Kasumi-1 (cell line): ENCODE data around the gene ZNF616.

Source experiments
- DNase-seq, 2 experiments: peaks; one replicate each; lab custom pipeline; 2025; lab: John Stamatoyannopoulos, UW

ZNF616 gene

GRCh38 chr19:52139252-52140031 lies at the start of gene ZNF616:
TSS of gene ZNF616 (minus strand) at chr19:52139938. CDS start at chr19:52130512, 9,426 bp downstream.
- DNase-seq, result peak; percentile 86 to 92

DNA sequence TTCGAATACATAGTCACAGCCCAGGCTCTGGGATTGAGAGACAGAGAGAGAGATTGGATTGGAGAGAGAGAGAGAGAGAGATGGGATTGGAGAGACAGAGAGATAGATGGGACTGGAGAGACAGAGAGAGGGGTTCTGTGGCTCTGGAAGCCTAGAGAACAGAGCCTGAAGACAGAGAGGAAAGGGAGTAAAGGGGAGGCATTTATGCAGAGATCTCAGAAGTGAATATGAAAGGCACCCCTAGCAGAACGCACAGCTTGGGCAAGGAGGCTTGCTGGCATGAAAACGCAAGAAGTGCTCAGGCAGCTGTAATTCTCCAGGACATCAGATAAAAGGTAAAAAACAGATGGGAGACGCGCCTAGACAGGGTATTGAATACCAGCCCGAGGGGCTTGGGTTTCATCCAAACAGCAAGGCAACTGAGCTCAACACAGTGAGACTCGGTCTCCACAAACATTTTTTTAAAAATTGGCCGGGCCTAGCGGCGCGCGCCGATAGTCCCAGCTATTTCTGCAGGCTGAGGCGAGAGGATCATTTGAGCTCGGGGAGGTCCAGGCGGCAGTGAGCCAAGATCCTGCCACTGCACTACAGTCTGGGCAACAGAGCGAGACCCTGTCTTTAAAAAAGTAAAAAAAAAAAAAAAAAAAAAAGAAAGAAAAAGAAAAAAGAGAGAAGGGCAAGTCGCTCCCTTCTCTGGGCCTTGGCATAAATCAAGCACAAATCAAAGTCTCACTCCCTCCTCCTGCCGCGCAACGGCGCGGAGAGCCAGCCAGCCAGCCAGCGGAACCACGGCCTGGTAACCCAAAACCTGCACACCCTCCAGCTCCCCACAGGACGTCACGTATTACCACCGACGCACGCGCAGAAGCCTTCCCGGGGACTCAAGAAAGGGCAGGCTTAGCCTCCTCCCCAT lies 49.3 kb upstream of the ZNF616 start:
- DNase-seq, result no peak

DNA sequence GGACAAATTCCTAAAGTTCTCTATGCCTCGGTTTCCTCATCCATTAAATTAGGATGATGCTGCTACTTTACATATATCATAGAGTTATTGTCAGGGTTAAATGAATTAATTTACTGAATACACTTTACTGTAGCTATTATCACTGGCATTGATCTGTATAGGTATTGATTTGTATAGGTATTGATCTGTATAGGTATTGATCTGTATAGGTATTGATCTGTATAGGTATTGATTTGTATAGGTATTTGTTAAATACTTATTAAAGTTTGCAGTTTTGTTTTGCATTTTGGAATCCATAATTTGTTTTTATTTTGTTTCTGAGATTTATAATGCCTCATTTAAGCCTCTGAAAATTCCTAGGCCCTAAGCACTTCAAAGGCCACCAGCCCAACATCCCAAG lies 47.7 kb upstream of the ZNF616 start:
- DNase-seq, result no peak

DNA sequence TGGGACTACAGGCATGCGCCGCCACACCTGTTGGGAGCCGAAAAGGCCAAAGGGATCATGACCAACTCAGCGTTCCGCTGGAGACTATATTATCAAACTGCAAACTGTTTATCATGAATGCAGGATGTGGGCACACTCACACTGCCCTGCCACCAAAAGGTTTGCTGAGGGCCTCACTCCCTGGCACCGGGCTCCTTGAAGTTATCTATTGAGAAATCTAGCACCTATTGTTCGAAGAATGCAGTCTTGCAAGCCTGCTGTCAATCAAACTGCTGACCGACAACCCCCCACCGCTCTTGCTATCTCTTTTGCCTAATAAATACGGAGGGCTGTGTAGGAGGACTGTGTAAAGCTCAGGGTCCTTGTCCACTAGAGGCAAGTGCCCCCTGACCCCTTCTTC lies 36.8 kb upstream of the ZNF616 start:
- DNase-seq, result no peak

DNA sequence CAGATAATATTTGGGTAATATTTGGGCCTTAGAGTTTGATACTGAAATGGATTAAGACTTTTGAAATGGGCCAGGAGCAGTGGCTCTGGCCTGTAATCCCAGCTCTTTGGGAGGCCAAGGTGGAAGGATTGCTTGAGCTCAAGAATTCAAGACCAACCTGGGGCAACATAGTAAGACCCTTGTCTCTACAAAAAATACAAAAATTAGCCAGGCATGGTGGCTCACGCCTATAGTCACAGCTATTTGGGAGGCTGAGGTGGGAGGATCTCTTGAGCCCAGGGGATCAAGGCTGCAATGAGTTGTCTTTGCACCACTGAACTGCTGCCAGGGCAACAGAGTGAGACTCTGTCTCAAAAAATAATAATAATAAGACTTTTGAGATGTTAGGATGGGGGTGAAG lies 32.6 kb upstream of the ZNF616 start:
- DNase-seq, result no peak

DNA sequence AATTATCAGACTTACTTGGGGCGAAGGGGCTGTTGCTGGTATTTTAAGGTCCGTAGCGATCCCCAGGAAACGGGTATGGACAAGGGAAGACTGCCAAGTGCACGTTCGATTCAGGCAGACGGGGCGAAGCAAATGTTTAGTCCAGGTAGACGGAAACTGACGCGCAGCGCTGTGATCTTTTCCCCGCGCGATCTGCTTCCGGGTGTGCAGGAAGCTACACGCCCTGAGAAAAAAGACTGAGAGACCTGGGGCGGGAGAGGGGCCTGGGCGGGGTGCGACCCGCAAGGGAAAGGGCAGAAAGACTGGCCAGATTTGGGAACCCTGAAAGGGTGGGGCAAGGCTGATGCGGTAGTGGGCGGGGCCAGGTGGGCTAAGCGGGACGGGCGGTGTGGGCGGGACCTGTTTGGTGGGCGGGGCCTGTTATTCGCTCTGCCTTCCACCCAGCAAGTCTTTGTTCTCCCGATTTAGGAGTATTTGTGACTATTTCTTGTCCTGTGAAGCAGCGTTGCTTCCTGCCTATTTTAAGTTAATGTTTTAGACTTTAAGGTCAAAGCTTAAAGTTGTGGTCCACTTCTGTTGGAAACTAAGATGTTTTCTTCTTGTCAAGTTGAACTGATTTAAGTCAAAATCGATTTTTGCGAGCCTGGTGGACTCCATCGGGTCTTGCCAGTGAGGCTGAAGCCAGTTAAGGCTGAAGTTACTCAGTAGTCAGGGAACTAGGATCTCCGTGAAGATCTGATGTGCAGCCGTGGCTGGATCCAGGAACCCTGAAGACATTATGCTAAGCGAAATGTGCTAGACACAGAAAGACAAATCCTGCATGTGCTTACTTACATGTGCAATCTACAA lies 31.8 kb upstream of the ZNF616 start, which contains the start of gene ZNF836:
TSS of gene ZNF836 (minus strand) at position 301 of the 849 bp plus-strand sequence. CDS start 3,549 bp downstream, outside the sequence.
- peak in 1 of 2 experiments; percentile 4 for DNase-seq

DNA sequence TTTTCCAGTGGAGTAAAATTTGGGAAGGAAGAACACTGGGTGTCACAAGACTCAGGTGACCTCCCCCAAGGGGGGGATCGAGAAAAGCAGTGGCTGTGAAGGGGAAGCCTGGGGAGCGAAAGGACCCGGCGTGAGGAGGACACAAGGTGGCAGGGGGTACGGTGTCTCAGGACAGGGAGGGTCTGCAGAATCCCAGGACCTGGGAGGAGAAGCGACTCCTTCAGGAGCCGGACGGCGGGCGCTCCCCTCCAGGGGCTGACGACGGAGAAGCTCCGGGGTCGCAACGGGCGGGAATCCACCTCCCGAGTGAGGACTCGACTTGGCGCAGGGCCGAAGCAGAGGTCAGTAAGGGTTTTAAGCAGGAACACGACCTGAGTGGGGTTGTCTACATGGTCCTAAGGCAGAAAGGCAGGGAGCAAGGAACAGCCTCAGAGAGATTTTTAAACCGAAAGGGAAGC lies 31.2 kb upstream of the ZNF616 start:
- no peak for DNase-seq

GRCh38 chr19:52170304-52170703 lies 30.6 kb upstream of the ZNF616 start:
- no peak for DNase-seq

- DNase-seq, result no peak
Measured at GRCh38 chr19:52155596-52156359, 16.0 kb upstream of the ZNF616 start.

- no peak for DNase-seq
Measured at GRCh38 chr19:52148256-52148655, 8.5 kb upstream of the ZNF616 start.

DNA sequence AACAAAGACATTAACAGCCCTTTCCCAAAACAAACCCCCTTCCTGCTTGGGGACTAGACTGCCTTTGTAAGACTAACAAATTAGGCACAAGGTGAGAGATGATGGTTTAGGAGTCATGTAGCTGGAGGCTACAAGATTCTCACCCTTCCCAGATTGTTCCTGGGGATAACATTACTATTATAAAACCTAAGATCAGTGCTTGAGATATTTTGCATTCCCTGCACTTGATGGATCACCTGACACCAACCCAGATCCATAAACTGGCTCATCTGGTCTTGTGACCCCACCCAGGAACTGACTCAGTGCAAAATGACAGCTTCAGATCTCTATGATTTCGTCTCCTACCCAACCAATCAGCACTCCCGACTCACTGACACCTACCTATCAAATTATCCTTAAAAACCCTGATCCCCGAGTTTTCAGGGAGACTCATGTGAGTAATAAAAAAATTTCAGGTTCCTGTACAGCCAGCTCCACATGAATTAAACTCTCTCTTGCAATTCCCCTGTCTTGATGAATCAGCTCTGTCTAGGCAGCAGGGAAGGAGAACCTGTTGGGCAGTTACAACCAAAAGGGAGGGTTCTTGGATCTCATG lies 2.4 kb upstream of the ZNF616 start:
- DNase-seq, result no peak

DNA sequence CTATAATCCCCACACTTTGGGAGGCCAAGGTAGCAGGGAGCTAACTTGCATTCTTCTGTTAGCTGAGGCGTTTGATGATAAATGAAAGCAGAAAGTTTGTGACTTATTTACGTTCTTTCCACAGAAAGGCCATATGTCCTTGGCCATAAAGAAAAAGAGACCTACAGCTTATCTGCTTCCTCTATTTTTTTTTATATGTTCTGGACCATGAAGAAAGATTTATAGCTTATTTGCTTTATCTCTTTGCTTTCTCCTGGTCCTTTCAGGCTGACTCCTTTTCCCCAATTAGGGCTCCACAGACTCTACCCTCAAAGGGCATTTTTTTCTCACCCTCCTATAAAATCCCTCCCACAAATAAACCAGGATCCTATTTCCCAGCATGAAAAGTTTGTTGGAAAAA lies 1.5 kb upstream of the ZNF616 start:
- DNase-seq, result no peak

DNA sequence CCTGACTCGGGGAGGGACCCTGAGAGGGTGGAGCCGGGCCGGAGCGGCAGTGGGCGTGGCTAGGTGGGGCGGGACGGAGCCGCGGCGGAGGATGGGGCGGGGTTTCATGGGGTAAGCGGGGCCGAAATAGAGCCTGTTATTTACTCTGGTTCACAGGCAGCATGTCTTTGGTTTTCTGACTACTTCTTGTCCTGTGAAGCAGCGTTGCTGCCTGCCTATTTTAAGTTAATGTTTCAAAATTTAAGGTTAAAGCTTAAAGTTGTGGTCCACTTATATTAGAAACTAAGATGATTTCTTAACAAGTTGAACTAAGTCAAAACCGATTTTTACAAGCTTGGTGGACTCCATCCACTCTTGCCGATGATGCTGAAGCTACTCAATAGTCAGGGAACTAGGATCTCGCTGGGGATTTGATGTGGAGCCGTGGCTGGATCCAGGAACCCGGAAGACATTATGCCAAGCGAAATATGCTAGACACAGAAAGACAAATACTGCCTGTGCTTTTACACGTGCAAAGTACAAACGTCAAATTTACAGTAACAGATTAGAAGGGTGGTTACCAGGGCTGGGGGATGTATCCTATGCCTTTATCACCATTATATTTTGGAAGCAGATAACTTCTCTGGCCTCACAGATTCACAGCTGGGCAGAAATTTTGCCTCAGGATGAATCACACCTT lies 433 bp upstream of the ZNF616 start:
- no peak for DNase-seq

DNA sequence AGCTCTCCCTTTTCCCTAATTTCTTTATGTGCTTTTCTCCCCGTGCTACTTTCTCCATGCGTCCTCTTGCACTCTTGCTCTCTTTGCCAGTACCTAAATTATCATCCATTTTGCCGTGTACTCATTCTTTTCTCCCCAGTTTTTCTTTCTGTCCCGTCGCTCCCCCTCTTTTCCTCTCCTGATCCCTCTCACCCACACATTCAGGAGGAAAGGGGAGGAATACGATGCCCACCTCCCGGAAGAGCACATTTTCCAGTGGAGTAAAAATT lies 821 bp downstream of the ZNF616 start:
- no peak for DNase-seq

DNA sequence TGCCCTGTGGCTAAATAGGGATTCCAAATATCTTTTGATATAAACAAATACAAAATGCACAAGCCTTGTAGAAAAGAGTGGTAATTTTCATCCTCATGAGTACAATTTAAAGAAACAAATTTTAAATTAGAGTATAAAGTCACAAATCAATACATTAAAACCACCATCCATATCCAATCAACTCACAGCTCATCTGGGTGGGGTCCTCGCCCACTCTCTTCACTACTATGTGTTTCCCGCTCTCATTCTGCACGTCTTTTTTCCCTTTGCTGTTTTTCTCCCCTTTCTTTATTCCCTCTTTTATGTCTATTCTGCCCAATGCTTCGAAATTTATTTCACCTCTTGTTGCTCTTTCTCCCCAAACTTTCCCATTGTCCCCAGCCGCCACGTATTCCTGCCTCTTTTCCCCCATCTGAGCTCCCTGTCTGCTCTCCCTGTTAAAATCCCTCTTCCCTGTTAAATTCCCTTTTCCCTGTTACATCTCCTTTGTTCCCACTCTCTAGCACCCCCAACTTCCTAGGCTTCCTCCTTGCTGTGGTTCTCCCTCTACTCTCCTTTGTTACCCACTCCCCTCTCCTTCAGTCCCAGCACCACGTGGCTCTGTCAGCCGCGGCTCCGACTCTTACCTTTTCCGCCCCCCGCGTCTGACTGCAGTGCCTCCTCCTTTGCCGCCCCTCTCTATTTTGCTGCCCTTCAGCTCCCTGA lies 1.3 kb downstream of the ZNF616 start:
- DNase-seq, result peak; percentile 69 to 74

- DNase-seq, result no peak
Measured at GRCh38 chr19:52120286-52120685, 19.5 kb downstream of the ZNF616 start.

GRCh38 chr19:52115526-52116053 lies 24.1 kb downstream of the ZNF616 start:
- DNase-seq, result no peak

GRCh38 chr19:52114691-52115090 lies 25.0 kb downstream of the ZNF616 start:
- DNase-seq, result no peak

DNA sequence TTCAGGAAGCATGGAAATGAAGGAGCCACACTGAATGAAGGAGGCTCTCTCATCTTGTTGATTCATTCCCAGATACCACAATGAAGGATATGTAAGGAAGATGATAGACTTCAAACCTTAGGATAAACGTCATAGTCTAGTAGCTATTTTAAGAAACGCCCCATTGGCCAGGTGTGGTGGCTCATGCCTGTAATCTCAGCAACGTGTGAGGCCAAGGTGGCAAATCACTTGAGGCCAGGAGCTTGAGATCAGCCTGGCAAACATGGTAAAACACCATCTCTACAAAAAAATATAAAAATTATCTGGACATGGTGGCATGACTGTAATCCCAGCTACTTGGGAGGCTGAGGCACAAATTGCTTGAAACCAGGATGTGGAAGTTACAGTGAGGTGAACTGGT lies 27.1 kb downstream of the ZNF616 start:
- no peak for DNase-seq
